HG03139 (cell line): ENCODE data around the gene SLC15A3.

Source experiments
- ATAC-seq: cut with Tn5 transposase; IDR thresholded peaks from one replicate; pipeline ENCODE4 v1.9.1; 2021; ENCODE audit not compliant: unreplicated experiment

SLC15A3 gene

GRCh38 chr11:60951904-60952741, at the start of gene SLC15A3:
TSS of gene SLC15A3 (minus strand) at chr11:60952176. CDS start at chr11:60951551, 625 bp downstream.
- ATAC-seq = peak; percentile 55

- ATAC-seq = no peak
Measured at GRCh38 chr11:61000426-61000825, 48.5 kb upstream of the SLC15A3 start.

GRCh38 chr11:60996381-60997138, 44.6 kb upstream of the SLC15A3 start:
- ATAC-seq = no peak

GRCh38 chr11:60995798-60996197, 43.8 kb upstream of the SLC15A3 start:
- no peak for ATAC-seq

GRCh38 chr11:60994541-60995080, 42.6 kb upstream of the SLC15A3 start:
- no peak for ATAC-seq

- ATAC-seq = no peak
Measured at GRCh38 chr11:60993615-60994014, 41.6 kb upstream of the SLC15A3 start.

- ATAC-seq = no peak
Measured at GRCh38 chr11:60992842-60993409, 41.0 kb upstream of the SLC15A3 start.

- ATAC-seq = no peak
Measured at GRCh38 chr11:60991457-60991856, 39.5 kb upstream of the SLC15A3 start.

- no peak for ATAC-seq
Measured at GRCh38 chr11:60989093-60989650, 37.2 kb upstream of the SLC15A3 start.

- no peak for ATAC-seq
Measured at GRCh38 chr11:60988658-60989057, 36.7 kb upstream of the SLC15A3 start.

- no peak for ATAC-seq
Measured at GRCh38 chr11:60987577-60988277, 35.8 kb upstream of the SLC15A3 start.

GRCh38 chr11:60985991-60986915, 34.3 kb upstream of the SLC15A3 start:
- no peak for ATAC-seq

- no peak for ATAC-seq
Measured at GRCh38 chr11:60985501-60985900, 33.5 kb upstream of the SLC15A3 start.

GRCh38 chr11:60984636-60985035, 32.7 kb upstream of the SLC15A3 start:
- ATAC-seq = no peak

- ATAC-seq = no peak
Measured at GRCh38 chr11:60984149-60984548, 32.2 kb upstream of the SLC15A3 start.

GRCh38 chr11:60982184-60982583, 30.2 kb upstream of the SLC15A3 start:
- ATAC-seq = no peak

GRCh38 chr11:60981515-60981914, 29.5 kb upstream of the SLC15A3 start:
- no peak for ATAC-seq

GRCh38 chr11:60978546-60979380, 26.8 kb upstream of the SLC15A3 start:
- ATAC-seq = no peak

- ATAC-seq = no peak
Measured at GRCh38 chr11:60977836-60978235, 25.9 kb upstream of the SLC15A3 start.
